H1 (cell line): ENCODE results near the gene ITPR3. TPM values are rescaled to one million over a fixed set of nuclear protein-coding genes. Genes with fewer than 3 reads are reported as not detected.

Source experiments
- EGR1 ChIP-seq: IDR thresholded peaks from 2 replicates; pipeline ENCODE4 v1.6.1; 2011; ENCODE audit warnings: low read depth, low read length, borderline replicate concordance
- GABPA ChIP-seq: IDR thresholded peaks from 2 replicates; pipeline ENCODE4 v1.6.1; 2011; ENCODE audit warnings: mild to moderate bottlenecking, low read length, moderate library complexity, borderline replicate concordance; ENCODE audit not compliant: insufficient read depth
- polyA plus RNA-seq, 7 experiments: library from polyadenylated mRNA; depleted of rRNA in 3 of 7; stranded (reverse) in 5 of 7; unstranded in 2 of 7; fragments of >200 nt in 5 of 7; fragments of 200-250 nt in 2 of 7; gene quantifications; 1 replicate in 5 of 7; 2 replicates in 1 of 7; 4 replicates in 1 of 7; pipeline versions ENCODE4 v1.2.1 to v1.2.3, GENCODE V29; 2011 to 2013; ENCODE audit warnings: missing spikeins in 2 of 7, mixed read lengths in 2 of 7
- total RNA-seq: library from RNA; stranded (reverse); fragmentation: NEBNext Ultra II Directional; extraction: Animal tissue kit (Norgen Biotek cat#: 25700); gene quantifications from 2 replicates; pipeline ENCODE4 v1.2.1, GENCODE V29; 2021

ITPR3 gene
- total and polyA plus RNA-seq, 2 of the 8 experiments (the other 6 are each of a cell fraction or from before 2014, with no cell fraction given): 29.1 to 45.7 TPM

- TF ChIP-seq GABPA: no peak
- TF ChIP-seq EGR1: no peak
Observed at GRCh38 chr6:33613146-33613794, 7.9 kb upstream of the ITPR3 start (continued).
